GM21825 (cell line): Measurements from ENCODE around the gene C5AR1.
"Not testable (repeated sequence)": the region's sequence is repeated elsewhere in the genome, so short reads cannot be mapped to it uniquely, and the experiment has no call there.

ENCODE experiments used
- ATAC-seq: cut with Tn5 transposase; IDR thresholded peaks from one replicate; pipeline ENCODE4 v1.9.1; 2021; ENCODE audit warnings: mild to moderate bottlenecking, moderate library complexity; ENCODE audit not compliant: unreplicated experiment

Gene C5AR1

GRCh38 chr19:47330466-47330869 lies 20.8 kb downstream of the C5AR1 start:
- ATAC-seq = no peak

- no peak for ATAC-seq
Observed at GRCh38 chr19:47331490-47331889, 21.8 kb downstream of the C5AR1 start.

- no peak for ATAC-seq
Observed at GRCh38 chr19:47331931-47332547, 22.4 kb downstream of the C5AR1 start, which contains the start of gene C5AR2. C5AR2 (plus strand) TSS chr19:47332175; CDS start chr19:47340800, 8,625 bp downstream.

- ATAC-seq = not testable (repeated sequence)
Observed at GRCh38 chr19:47336765-47337718, 27.4 kb downstream of the C5AR1 start.

- no peak for ATAC-seq
Observed at GRCh38 chr19:47339196-47339880, 29.7 kb downstream of the C5AR1 start.

DNA sequence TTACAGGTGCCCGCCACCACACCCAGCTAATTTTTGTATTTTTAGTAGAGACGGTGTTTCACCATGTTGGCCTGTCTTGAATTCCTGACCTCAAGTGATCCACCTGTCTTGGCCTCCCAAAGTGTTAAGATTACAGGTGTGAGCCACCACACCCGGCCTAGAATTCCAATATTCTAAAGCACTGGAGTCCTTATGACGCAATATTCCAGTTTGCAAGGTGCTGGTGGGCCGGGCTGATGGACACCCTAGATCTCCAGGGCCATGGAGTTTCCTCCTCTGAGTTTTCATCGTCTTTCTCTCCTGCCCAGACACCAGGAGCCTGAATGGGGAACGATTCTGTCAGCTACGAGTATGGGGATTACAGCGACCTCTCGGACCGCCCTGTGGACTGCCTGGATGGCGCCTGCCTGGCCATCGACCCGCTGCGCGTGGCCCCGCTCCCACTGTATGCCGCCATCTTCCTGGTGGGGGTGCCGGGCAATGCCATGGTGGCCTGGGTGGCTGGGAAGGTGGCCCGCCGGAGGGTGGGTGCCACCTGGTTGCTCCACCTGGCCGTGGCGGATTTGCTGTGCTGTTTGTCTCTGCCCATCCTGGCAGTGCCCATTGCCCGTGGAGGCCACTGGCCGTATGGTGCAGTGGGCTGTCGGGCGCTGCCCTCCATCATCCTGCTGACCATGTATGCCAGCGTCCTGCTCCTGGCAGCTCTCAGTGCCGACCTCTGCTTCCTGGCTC lies 31.0 kb downstream of the C5AR1 start:
- ATAC-seq = no peak

- no peak for ATAC-seq
Observed at GRCh38 chr19:47341734-47342133, 32.1 kb downstream of the C5AR1 start.

DNA sequence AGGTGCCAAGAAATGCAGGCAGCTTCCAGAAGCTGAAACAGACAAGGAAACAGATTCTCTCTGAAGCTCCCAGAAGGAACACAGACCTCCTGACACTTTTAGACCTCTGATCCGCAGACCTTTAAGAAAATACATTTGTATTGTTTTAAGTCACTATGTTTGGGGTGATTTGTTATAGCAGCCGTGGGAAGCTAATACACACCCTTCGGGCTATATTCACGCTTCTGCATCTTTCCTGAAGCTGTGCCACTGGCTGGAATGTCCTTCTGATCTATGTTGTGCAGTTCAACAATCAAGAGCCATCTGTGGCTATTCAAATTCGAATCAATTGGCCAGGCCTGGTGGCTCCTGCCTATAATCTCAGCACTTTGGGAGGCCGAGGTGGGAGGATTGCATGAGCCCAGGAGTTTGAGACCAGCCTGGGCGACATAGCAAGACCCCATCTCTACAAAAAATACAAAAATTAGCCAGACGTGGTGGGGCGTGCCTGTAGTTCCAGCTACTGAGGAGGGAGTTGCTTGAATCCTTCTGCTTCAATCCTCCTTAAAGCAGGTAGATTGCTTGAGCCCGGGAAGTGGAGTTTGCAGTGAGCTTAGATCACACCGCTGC lies 33.6 kb downstream of the C5AR1 start:
- no peak for ATAC-seq

DNA sequence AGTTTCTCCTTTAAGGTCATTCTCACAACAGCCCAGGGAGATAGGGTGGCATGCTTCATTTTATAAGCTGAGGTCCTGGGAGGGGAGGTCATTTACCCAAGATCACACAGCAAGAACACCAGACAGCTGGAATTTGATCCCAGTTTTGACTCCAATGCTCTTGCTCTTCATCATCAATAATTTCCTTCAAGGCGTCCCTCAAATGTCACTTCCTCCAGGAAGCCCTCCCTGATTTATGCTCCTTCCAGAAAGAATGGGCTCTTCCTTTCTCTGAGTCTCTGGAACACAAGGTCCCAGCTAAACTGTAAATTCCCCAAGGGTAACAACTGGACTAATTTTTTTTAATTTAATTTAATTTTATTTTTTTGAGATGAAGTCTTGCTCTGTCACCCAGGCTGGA lies 34.8 kb downstream of the C5AR1 start:
- no peak for ATAC-seq

DNA sequence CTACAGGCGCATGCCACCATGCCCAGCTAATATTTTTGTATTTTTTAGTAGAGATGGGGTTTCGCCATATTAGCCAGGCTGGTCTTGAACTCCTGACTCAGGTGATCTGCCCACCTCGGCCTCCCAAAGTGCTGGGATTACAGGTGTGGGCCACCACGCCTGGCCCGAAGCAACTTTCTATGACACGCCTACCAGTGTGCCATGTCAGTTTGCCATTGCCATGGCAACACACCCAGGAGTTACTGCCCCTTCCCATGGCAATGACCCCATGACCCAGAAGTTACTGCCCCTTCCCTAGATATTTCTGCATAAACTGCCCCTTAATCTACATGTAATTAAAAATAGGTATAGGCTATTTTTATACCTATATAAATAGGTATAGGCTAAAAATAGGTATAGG lies 36.4 kb downstream of the C5AR1 start:
- ATAC-seq = not testable (repeated sequence)

- peak; percentile 86 for ATAC-seq
Observed at GRCh38 chr19:47348819-47349795, 39.4 kb downstream of the C5AR1 start, which contains the start of gene DHX34. DHX34 (plus strand) TSS chr19:47349315; CDS start chr19:47353031, 3,716 bp downstream.

DNA sequence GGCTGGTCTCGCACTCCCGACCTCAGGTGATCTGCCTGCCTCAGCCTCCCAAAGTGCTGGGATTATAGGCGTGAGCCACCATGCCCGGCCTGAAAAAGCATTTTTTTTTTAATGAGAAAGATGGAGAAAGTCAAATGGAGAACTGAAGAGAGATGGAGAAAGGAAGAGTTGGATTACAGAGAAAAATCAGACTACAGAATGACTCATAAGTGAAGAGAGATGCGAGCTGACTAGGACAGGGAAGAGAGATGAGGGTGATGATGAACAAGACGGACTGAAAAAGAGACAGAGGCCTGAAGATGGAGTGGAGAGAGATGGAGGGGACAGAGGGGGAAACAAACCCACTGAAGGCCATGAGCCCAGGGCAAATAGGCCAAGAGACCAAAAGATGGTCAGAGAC lies 41.0 kb downstream of the C5AR1 start:
- no peak for ATAC-seq

DNA sequence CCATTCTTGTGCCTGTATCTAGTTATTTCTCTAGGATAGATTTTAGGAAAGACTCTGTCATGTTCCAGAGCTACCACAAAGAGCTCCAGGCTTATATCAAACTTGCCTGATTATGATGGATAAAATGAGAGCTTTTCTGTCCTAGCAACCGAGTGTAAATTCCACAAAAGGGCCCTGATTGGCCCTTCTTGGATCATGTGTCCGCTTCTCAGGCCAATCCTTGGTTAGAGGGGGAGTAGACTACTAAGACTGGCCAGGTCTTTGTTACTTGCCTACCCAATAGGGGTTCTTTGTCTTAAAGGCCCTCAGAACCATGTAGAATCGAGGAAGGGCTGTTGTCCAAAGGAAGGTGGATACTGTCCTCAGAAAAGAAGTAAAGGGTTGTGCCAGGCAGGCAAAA lies 41.9 kb downstream of the C5AR1 start:
- ATAC-seq = no peak

- no peak for ATAC-seq
Observed at GRCh38 chr19:47352095-47352494, 42.4 kb downstream of the C5AR1 start.

DNA sequence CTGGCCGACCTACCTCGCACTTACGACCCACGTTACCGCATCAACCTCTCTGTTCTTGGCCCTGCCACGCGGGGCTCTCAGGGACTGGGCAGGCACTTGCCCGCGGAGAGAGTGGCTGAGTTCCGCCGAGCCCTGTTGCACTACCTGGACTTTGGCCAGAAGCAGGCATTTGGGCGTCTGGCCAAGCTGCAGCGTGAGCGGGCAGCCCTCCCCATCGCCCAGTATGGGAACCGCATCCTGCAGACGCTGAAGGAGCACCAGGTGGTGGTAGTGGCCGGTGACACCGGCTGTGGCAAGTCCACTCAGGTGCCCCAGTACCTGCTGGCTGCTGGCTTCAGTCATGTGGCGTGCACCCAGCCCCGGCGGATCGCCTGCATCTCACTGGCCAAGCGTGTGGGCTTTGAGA lies 43.6 kb downstream of the C5AR1 start:
- ATAC-seq = no peak

DNA sequence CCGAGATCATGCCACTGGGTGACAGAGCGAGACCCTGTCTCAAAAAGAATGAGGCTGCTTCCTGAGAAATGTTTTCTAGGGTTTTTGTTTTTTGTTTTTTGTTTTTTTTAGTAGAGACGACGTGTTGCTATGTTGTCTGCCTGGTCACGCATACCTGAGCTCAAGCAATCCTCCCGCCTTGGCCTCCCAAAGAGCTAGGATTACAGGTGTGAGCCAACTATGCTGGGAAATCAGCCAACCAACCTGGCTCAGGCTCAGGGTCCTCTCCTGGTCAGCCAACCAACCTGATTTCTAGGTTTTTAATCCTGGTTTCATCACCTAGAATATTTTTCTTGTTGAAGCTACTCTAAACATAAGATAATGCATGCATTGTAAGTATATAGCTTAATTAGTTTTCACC lies 47.2 kb downstream of the C5AR1 start:
- no peak for ATAC-seq

- no peak for ATAC-seq
Observed at GRCh38 chr19:47357788-47358680, 48.4 kb downstream of the C5AR1 start.

DNA sequence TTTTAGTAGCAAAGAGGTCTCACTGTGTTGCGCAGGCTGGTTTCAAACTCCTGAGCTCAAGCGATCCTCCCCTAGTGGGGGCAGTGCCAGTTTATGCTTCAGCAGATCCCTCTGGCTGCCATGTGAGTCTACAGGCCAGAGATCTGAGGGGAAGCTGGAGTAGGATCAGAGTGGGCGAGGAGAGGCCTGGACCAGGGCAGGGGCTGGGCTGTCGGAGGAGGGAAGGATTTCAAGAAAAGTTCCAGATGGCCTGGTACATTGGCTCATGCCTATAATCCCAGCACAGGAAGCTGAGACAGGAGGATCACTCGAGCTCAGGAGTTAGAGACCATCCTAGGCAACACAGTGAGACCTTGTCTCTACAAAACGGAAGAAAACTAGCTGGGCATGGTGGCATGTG lies 49.3 kb downstream of the C5AR1 start:
- ATAC-seq = no peak
